Measurements from ENCODE around the gene ADRM1. TPM values are rescaled to one million over a fixed set of nuclear protein-coding genes. Genes with fewer than 3 reads are reported as not detected.

ADRM1 gene
- total and polyA plus RNA-seq, 12 donors: 67.7 to 192 (median 74.7) TPM

DNA sequence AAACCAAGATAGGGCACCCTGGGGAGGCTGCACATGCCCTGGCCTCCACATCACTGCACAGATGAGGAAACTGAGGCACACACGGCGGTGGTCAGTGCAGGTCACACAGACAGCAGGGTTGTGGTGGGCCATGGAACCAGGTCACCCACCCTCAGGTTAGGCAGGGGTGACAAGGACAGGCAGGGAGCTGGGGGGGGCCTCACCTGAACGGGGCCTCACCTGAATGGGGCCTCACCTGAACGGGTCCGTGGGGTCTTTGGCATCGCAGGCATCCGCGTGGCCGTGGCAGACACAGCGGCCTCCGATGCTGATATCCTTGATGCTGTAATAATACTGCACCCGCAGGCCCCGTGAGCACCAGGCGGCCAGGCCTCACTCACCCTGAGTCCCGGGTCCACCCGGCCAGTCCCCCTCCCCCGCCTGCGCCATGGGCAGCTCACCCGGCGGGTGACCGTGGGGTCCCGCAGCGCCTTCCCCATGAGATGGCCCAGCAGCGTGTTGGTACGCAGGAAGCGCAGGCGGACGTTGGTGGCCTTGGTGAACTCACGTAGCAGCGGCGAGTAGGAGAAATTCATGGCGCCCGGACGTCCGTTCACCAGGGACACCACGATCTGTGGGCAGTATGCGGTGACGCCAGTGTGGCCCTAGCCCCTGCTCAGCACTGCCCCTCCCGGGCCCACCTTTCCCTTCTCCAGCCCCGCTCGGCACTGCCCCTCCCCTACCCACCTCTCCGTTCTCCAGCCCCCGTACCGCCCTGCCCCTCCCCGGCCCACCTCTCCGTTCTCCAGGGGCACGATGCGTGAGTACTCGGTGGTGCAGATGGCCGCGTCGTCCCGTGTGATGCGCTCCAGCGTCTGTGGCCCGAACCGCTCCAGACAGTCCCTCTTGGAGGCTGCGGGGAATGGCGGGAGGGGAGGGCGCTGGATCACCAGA, 48.9 kb downstream of the ADRM1 start:
- Histone ChIP-seq H3K36me3 (peaks cover 3 to 59% (median 22%) of the 10 kb centered on the region in 9 donors), H3K4me3 (no peak overlapping the region), H3K27ac (peak overlapping the region in 6 of 10 donors; percentile 68 to 98 (median 85)), H3K4me1 (peaks cover 24 to 48% (median 37%) of the 10 kb centered on the region in 9 donors), H3K27me3 (peaks cover 0 to 8% (median 0%) of the 10 kb centered on the region in 7 donors), H3K9me3 (peaks cover 0 to 9% (median 0%) of the 10 kb centered on the region in 11 donors)
- intact Hi-C loops (cut with DNase I): loop anchor here in 2 of 10 donors (2.0 to 5.0 kb wide), 4 partner anchors 25 to 44 kb away; no protein-coding TSS in a partner anchor
- DNase-seq (peak in 1 of 2 donors; percentile 21), ATAC-seq (peak in 1 of 8 donors; percentile 2)
- WGBS, 2 donors: 92% methylated on average over 60 of the region's 60 CpGs
- TF ChIP-seq CTCF (IDR thresholded peaks at IDR 0.05): no peak

GRCh38 chr20:62352402-62353288, 49.8 kb downstream of the ADRM1 start:
- H3K9me3 ChIP-seq: peaks cover 0 to 9% (median 0%) of the 10 kb centered on the region in 11 donors
- DNase-seq (peak; percentile 82 to 87), ATAC-seq (peak; percentile 14 to 78 (median 54))
- WGBS, 2 donors: 63 to 64% methylated on average over 43 of the region's 43 CpGs
- peak in 7 of 9 donors; percentile 21 to 57 (median 41) for TF ChIP-seq CTCF (IDR thresholded peaks at IDR 0.05)
- H3K27ac ChIP-seq: peak overlapping the region; percentile 47 to 98 (median 84)
- intact Hi-C loops (cut with DNase I): loop anchor here in 2 of 10 donors (2.0 to 5.0 kb wide), 4 partner anchors 24 to 45 kb away; no protein-coding TSS in a partner anchor
- H3K4me3 ChIP-seq: no peak overlapping the region
- H3K36me3 ChIP-seq: peaks cover 3 to 50% (median 15%) of the 10 kb centered on the region in 9 donors
- H3K4me1 ChIP-seq: peaks cover 33 to 57% (median 46%) of the 10 kb centered on the region in 9 donors
- peaks cover 0 to 12% (median 0%) of the 10 kb centered on the region in 7 donors for H3K27me3 ChIP-seq

- no peak for ATAC-seq
- Histone ChIP-seq H3K4me1 (peaks cover 41 to 66% (median 55%) of the 10 kb centered on the region in 9 donors), H3K36me3 (peaks cover 3 to 42% (median 15%) of the 10 kb centered on the region in 9 donors), H3K27me3 (peaks cover 0 to 12% (median 0%) of the 10 kb centered on the region in 7 donors), H3K27ac (peak overlapping the region; percentile 47 to 98 (median 84)), H3K9me3 (peaks cover 0 to 9% (median 0%) of the 10 kb centered on the region in 11 donors), H3K4me3 (no peak overlapping the region)
- intact Hi-C loops (cut with DNase I): loop anchor here in 2 of 10 donors (2.0 to 5.0 kb wide), 4 partner anchors 23 to 46 kb away; no protein-coding TSS in a partner anchor
- peak in 1 of 2 donors; percentile 18 for DNase-seq
- WGBS, 2 donors: 87 to 90% methylated on average over 15 to 16 of the region's 16 CpGs
- no peak for TF ChIP-seq CTCF (IDR thresholded peaks at IDR 0.05)
Observed at GRCh38 chr20:62353289-62354030, 50.7 kb downstream of the ADRM1 start.

Measured in heart right ventricle (tissue), 16 donors.